GM18502 (cell line): ENCODE measurements around the gene BPHL.
A peak's percentile ranks its signal among the peaks of the same experiment; 100 is the strongest.
"Not testable (repeated sequence)": the region's sequence is repeated elsewhere in the genome, so short reads cannot be mapped to it uniquely, and the experiment has no call there.

Source experiments
- ATAC-seq: cut with Tn5 transposase; IDR thresholded peaks from one replicate; pipeline ENCODE4 v1.9.1; 2021; ENCODE audit warnings: mild to moderate bottlenecking; ENCODE audit not compliant: unreplicated experiment, poor library complexity

Gene BPHL

GRCh38 chr6:3175715-3176402 lies 57.3 kb downstream of the BPHL start:
- ATAC-seq = no peak

GRCh38 chr6:3176562-3177355 lies 58.2 kb downstream of the BPHL start:
- ATAC-seq = no peak

- ATAC-seq = not testable (repeated sequence)
These were observed 60.2 kb downstream of the BPHL start for GRCh38 chr6:3178666-3179065.

- not testable (repeated sequence) for ATAC-seq
These were observed 61.4 kb downstream of the BPHL start for GRCh38 chr6:3179945-3180344.

- no peak for ATAC-seq
These were observed 62.6 kb downstream of the BPHL start for GRCh38 chr6:3181105-3181504.

GRCh38 chr6:3183066-3183465 lies 64.6 kb downstream of the BPHL start:
- no peak for ATAC-seq

- peak; percentile 65 for ATAC-seq
These were observed 68.5 kb downstream of the BPHL start for GRCh38 chr6:3186974-3187382.

GRCh38 chr6:3188262-3188661 lies 69.8 kb downstream of the BPHL start:
- ATAC-seq = no peak

GRCh38 chr6:3189192-3189591 lies 70.7 kb downstream of the BPHL start:
- not testable (repeated sequence) for ATAC-seq

GRCh38 chr6:3190056-3190455 lies 71.5 kb downstream of the BPHL start:
- ATAC-seq = no peak

GRCh38 chr6:3190779-3191178 lies 72.3 kb downstream of the BPHL start:
- no peak for ATAC-seq

GRCh38 chr6:3193102-3193849 lies 74.8 kb downstream of the BPHL start:
- no peak for ATAC-seq

- no peak for ATAC-seq
These were observed 76.3 kb downstream of the BPHL start for GRCh38 chr6:3194535-3195419.

GRCh38 chr6:3195420-3195694 lies 76.8 kb downstream of the BPHL start:
- no peak for ATAC-seq

- no peak for ATAC-seq
These were observed 77.4 kb downstream of the BPHL start for GRCh38 chr6:3195695-3196497.

GRCh38 chr6:3196770-3197169 lies 78.3 kb downstream of the BPHL start:
- ATAC-seq = no peak

- ATAC-seq = not testable (repeated sequence)
These were observed 79.2 kb downstream of the BPHL start for GRCh38 chr6:3197734-3198133.

GRCh38 chr6:3199382-3199781 lies 80.9 kb downstream of the BPHL start:
- ATAC-seq = no peak

- no peak for ATAC-seq
These were observed 82.2 kb downstream of the BPHL start for GRCh38 chr6:3200682-3201081.

- no peak for ATAC-seq
These were observed 82.9 kb downstream of the BPHL start for GRCh38 chr6:3201388-3201787.
